Measurements from ENCODE around the gene TNIP1. TPM values are rescaled to one million over a fixed set of nuclear protein-coding genes. Genes with fewer than 3 reads are reported as not detected.

Gene TNIP1
- total RNA-seq, 1 donor from 2014 or later: 304 TPM

- no peak overlapping the region for H3K27ac Mint-ChIP-seq
- DNase-seq (ENCODE audit: low spot score): no peak
Observed at GRCh38 chr5:151014680-151015343, 66.0 kb downstream of the TNIP1 start.

GRCh38 chr5:151012862-151013261 lies 68.0 kb downstream of the TNIP1 start:
- no peak for DNase-seq (ENCODE audit: low spot score)
- H3K9me3 Mint-ChIP-seq: no peaks in the 10 kb centered on the region
- no peak overlapping the region for H3K27ac Mint-ChIP-seq
- peaks cover 5% of the 10 kb centered on the region for H3K4me1 Mint-ChIP-seq (ENCODE audit: low read depth)
- H3K36me3 Mint-ChIP-seq (ENCODE audit: low read depth): peaks cover 6% of the 10 kb centered on the region
- peaks cover 1% of the 10 kb centered on the region for H3K27me3 Mint-ChIP-seq (ENCODE audit: insufficient read depth)
- intact Hi-C loops (cut with micrococcal nuclease): no loop called here
- H3K4me3 Mint-ChIP-seq: no peak overlapping the region

More at GRCh38 chr5:151014680-151015343, 66.0 kb downstream of the TNIP1 start:
- peaks cover 4% of the 10 kb centered on the region for H3K27me3 Mint-ChIP-seq (ENCODE audit: insufficient read depth)
- H3K4me1 Mint-ChIP-seq (ENCODE audit: low read depth): peaks cover 16% of the 10 kb centered on the region
- no peak overlapping the region for H3K4me3 Mint-ChIP-seq
- H3K9me3 Mint-ChIP-seq: no peaks in the 10 kb centered on the region
- intact Hi-C loops (cut with micrococcal nuclease): no loop called here
- peaks cover 6% of the 10 kb centered on the region for H3K36me3 Mint-ChIP-seq (ENCODE audit: low read depth)

GRCh38 chr5:151008906-151009305 lies 71.9 kb downstream of the TNIP1 start:
- H3K9me3 Mint-ChIP-seq: no peaks in the 10 kb centered on the region
- intact Hi-C loops (cut with micrococcal nuclease): no loop called here
- no peaks in the 10 kb centered on the region for H3K36me3 Mint-ChIP-seq (ENCODE audit: low read depth)
- no peak overlapping the region for H3K4me3 Mint-ChIP-seq
- no peaks in the 10 kb centered on the region for H3K4me1 Mint-ChIP-seq (ENCODE audit: low read depth)
- no peak for DNase-seq (ENCODE audit: low spot score)
- no peak overlapping the region for H3K27ac Mint-ChIP-seq
- H3K27me3 Mint-ChIP-seq (ENCODE audit: insufficient read depth): peaks cover 3% of the 10 kb centered on the region

DNA sequence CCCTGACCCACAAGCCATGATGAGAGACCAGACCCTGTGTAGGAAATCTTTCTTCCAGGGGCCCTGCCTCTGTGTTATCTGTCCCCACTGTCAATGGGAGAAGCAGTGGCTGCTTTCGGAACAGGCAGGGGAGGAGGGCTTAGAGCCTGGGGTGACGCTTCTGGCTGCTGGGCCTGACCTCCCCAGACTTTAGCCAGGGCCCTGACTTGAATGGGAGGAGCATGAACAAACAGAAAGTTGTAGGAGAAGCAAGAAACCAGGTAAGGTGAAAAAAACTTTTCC lies 72.7 kb downstream of the TNIP1 start:
- intact Hi-C loops (cut with micrococcal nuclease): no loop called here
- Mint-ChIP-seq H3K27ac (no peak overlapping the region), H3K4me1 (ENCODE audit: low read depth) (no peaks in the 10 kb centered on the region), H3K9me3 (no peaks in the 10 kb centered on the region), H3K36me3 (ENCODE audit: low read depth) (no peaks in the 10 kb centered on the region), H3K27me3 (ENCODE audit: insufficient read depth) (peaks cover 3% of the 10 kb centered on the region), H3K4me3 (no peak overlapping the region)
- DNase-seq (ENCODE audit: low spot score): no peak

DNA sequence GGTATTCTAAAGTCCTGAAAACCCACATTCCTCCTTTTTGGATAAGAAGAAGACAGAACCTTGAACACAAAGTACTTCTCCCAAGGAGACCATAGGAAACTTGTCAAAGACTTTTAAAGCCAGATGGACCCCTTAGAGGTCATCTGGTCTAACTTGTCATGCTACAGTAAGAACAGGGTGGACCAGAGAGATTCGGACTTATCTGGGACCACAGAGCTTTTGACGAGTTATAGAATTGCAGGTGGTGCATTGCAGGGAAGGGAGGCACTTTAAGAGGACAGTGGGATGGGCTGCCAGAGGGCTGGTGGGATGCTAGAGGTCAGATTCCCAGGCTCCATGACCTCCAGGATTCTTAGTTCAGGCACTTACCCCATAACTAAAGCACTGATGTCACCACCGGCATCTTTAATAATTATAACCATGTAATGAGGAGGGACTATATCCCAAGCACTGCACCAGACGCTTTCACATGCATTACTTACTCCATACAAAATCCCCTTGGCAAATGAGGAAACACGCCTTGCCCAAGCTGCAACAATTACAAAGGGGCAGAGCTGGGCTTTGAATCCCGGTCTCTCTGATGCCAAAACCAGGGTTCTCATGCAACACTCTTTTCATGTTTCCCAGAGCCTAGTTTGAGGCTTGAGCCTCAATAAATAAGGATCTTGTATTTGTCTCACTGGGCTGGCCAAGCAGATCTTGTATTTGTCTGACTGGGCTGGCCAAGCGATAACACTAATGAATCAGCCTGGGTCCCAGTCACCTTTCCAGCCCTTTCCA lies 73.2 kb downstream of the TNIP1 start:
- no peak overlapping the region for H3K27ac Mint-ChIP-seq
- intact Hi-C loops (cut with micrococcal nuclease): no loop called here
- no peaks in the 10 kb centered on the region for H3K9me3 Mint-ChIP-seq
- peaks cover 3% of the 10 kb centered on the region for H3K27me3 Mint-ChIP-seq (ENCODE audit: insufficient read depth)
- no peaks in the 10 kb centered on the region for H3K36me3 Mint-ChIP-seq (ENCODE audit: low read depth)
- DNase-seq (ENCODE audit: low spot score): no peak
- no peaks in the 10 kb centered on the region for H3K4me1 Mint-ChIP-seq (ENCODE audit: low read depth)
- H3K4me3 Mint-ChIP-seq: no peak overlapping the region

- no peak for DNase-seq (ENCODE audit: low spot score)
- H3K9me3 Mint-ChIP-seq: no peaks in the 10 kb centered on the region
- no peak overlapping the region for H3K4me3 Mint-ChIP-seq
- peaks cover 3% of the 10 kb centered on the region for H3K27me3 Mint-ChIP-seq (ENCODE audit: insufficient read depth)
- no peak overlapping the region for H3K27ac Mint-ChIP-seq
- no peaks in the 10 kb centered on the region for H3K36me3 Mint-ChIP-seq (ENCODE audit: low read depth)
- no peaks in the 10 kb centered on the region for H3K4me1 Mint-ChIP-seq (ENCODE audit: low read depth)
- intact Hi-C loops (cut with micrococcal nuclease): no loop called here
Observed at GRCh38 chr5:151006704-151007334, 74.0 kb downstream of the TNIP1 start.

- Mint-ChIP-seq H3K4me1 (ENCODE audit: low read depth) (no peaks in the 10 kb centered on the region), H3K27ac (no peak overlapping the region), H3K27me3 (ENCODE audit: insufficient read depth) (peaks cover 3% of the 10 kb centered on the region), H3K9me3 (no peaks in the 10 kb centered on the region), H3K36me3 (ENCODE audit: low read depth) (no peaks in the 10 kb centered on the region), H3K4me3 (no peak overlapping the region)
- DNase-seq (ENCODE audit: low spot score): no peak
- intact Hi-C loops (cut with micrococcal nuclease): no loop called here
Observed at GRCh38 chr5:151005950-151006576, 74.8 kb downstream of the TNIP1 start.

DNA sequence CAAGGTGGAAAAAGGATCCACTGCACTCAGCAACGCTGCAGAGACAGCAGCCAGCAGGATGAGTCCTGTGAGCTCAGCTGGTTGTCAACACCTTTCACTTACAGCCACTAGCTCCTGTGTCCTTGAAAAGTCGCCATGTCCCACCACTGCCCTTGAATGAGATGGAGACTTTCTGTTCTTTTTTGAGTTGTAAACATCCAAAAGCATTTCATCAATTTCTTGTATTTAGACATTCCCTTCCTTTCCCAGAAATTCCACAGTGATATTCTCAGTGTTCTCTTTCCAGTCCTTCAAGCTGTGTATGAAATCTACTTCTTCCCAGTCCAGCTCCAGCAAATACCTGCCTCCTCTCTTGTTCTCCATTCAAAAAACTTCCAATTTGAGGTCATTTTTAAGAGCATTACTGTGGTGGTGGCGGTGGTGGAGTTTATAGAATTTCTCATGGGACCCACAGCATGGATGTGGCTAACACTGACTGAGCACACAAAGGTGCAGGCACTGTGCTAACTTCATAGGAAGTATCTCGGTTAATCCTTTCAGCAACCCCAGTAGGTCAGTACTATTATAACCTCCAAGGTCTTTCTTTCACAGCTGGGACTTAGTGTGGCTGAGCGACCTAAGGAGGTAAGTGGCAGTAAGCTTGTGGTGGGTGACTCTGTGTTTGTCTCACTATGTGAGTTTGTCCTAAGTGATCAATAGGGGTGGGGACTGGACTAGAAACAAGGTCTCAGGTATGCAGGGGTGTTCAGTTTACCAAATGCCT lies 75.5 kb downstream of the TNIP1 start:
- Mint-ChIP-seq H3K27me3 (ENCODE audit: insufficient read depth) (peaks cover 3% of the 10 kb centered on the region), H3K27ac (no peak overlapping the region), H3K4me3 (no peak overlapping the region), H3K4me1 (ENCODE audit: low read depth) (no peaks in the 10 kb centered on the region), H3K36me3 (ENCODE audit: low read depth) (no peaks in the 10 kb centered on the region), H3K9me3 (no peaks in the 10 kb centered on the region)
- DNase-seq (ENCODE audit: low spot score): no peak
- intact Hi-C loops (cut with micrococcal nuclease): no loop called here

DNA sequence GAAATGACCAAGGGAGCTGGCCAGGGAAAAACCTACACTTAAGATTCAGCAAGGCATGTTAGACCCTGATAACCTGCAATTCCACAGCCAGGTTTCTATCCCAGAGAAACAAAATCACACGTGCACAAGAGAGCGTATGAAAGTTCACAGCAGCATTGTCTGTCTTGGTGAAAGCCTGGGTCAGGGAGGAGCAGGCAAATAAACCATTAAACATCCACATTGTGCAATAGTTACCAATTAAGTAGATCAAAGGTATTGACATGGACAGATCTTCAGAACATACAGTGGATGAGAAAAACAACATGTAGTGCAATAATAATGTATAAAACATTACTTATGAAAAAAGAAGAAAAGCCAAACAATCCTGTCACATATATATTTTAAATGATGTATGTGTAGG lies 76.3 kb downstream of the TNIP1 start:
- no peak for DNase-seq (ENCODE audit: low spot score)
- peaks cover 2% of the 10 kb centered on the region for H3K27me3 Mint-ChIP-seq (ENCODE audit: insufficient read depth)
- H3K4me3 Mint-ChIP-seq: no peak overlapping the region
- intact Hi-C loops (cut with micrococcal nuclease): no loop called here
- no peak overlapping the region for H3K27ac Mint-ChIP-seq
- no peaks in the 10 kb centered on the region for H3K4me1 Mint-ChIP-seq (ENCODE audit: low read depth)
- H3K36me3 Mint-ChIP-seq (ENCODE audit: low read depth): no peaks in the 10 kb centered on the region
- H3K9me3 Mint-ChIP-seq: no peaks in the 10 kb centered on the region

DNA sequence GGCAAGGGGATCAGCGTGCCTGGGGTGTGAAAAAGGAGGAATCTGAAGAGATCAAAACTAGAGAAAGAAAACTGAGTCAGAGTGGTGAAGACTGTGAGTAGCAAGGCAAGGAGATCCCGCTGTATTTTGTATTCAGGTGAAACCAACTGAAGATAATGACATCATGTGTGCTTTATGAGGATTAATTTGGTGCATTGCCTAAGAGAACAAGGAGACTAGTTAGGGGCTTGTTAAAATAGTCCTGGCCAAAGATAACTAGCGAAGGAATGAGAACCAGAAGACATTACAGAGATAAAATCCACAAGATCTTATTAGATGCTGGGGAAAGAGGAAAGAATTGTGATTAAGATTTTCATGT lies 77.4 kb downstream of the TNIP1 start:
- no peak overlapping the region for H3K27ac Mint-ChIP-seq

DNA sequence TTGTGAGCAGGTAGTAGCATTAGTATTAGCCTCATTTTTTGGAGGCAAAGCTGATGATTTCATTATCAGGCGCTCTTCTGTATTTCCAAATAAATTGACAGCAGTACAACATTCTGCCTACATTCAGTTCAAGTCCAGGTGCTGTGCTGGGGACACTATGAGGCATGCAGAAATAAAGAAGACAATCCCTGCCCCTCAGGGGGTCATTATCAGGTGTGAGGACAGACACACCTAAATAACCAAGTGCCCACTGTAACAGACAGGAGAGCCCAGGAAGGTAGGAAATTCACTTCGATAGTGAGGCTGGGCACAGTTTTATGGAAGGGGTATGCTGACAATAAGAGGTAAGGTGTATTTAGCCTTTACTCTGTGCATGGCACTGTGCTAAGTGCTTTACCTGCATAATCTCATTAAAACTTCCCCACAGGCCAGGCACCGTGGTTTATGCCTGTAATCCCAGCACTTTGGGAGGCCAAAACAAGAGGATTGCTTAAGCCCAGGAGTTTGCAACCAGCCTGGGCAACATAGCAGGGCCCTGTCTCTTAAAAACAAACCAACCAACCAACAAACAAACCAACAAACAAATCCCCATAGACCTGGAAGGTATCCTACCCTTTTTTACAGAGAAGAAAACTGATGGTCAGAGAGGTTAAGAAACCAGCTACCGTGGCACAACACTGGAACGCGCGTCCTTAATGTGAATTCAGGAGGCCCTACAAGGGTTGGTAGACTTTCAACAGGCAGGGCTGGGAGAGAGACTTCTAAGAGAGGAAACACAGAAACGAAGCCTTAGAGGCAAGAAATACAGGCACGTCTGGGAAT lies 77.9 kb downstream of the TNIP1 start:
- Mint-ChIP-seq H3K36me3 (ENCODE audit: low read depth) (no peaks in the 10 kb centered on the region), H3K27me3 (ENCODE audit: insufficient read depth) (peaks cover 1% of the 10 kb centered on the region), H3K9me3 (no peaks in the 10 kb centered on the region), H3K27ac (no peak overlapping the region), H3K4me1 (ENCODE audit: low read depth) (no peaks in the 10 kb centered on the region), H3K4me3 (no peak overlapping the region)
- no peak for DNase-seq (ENCODE audit: low spot score)
- intact Hi-C loops (cut with micrococcal nuclease): no loop called here

More for the DNA sequence above, 77.4 kb downstream of the TNIP1 start:
- intact Hi-C loops (cut with micrococcal nuclease): no loop called here
- no peaks in the 10 kb centered on the region for H3K9me3 Mint-ChIP-seq
- no peak overlapping the region for H3K4me3 Mint-ChIP-seq
- no peaks in the 10 kb centered on the region for H3K36me3 Mint-ChIP-seq (ENCODE audit: low read depth)
- DNase-seq (ENCODE audit: low spot score): no peak
- no peaks in the 10 kb centered on the region for H3K4me1 Mint-ChIP-seq (ENCODE audit: low read depth)
- H3K27me3 Mint-ChIP-seq (ENCODE audit: insufficient read depth): peaks cover 1% of the 10 kb centered on the region

DNA sequence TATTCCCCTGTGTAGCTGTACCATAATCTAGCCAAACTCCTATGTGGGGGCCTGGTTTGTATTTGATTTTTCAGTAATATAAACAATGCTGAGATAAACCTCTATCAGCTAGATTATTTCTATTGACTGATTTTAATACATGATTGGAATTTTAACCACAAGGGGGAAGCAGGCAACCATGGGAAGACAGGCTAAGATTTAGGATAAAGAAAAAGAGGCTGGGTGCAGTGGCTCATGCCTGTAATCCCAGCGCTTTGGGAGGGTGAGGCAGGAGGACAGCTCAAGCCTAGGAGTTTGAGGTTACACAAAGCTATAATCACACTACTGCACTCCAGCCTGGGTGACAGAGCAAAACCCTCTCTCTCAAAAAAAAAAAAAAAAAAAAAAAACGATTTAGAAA lies 78.6 kb downstream of the TNIP1 start:
- DNase-seq (ENCODE audit: low spot score): no peak
- H3K36me3 Mint-ChIP-seq (ENCODE audit: low read depth): no peaks in the 10 kb centered on the region
- no peak overlapping the region for H3K27ac Mint-ChIP-seq
- H3K27me3 Mint-ChIP-seq (ENCODE audit: insufficient read depth): no peaks in the 10 kb centered on the region
- H3K9me3 Mint-ChIP-seq: peaks cover 2% of the 10 kb centered on the region
- intact Hi-C loops (cut with micrococcal nuclease): no loop called here
- H3K4me3 Mint-ChIP-seq: no peak overlapping the region
- H3K4me1 Mint-ChIP-seq (ENCODE audit: low read depth): no peaks in the 10 kb centered on the region

All from activated T-helper 1 cell treated with anti-CD3 and anti-CD28 coated beads, Interleukin-12 subunit alpha, Interleukin-12 subunit beta, Interleukin-2, Interleukin-4 antibody, amounts not matched to agents 30 ng/mL and 10 ng/mL and 1 ng/mL, durations not matched to agents 14 hours and 24 hours and 36 hours (primary cell).